K562 (cell line): Measurements from ENCODE around the gene SH3TC2. TPM values are rescaled to one million over a fixed set of nuclear protein-coding genes. Genes with fewer than 3 reads are reported as not detected.
A peak's percentile ranks its signal among the peaks of the same experiment; 100 is the strongest.

Source experiments
- ATAC-seq: fragments of 200-7000 bp; cut with Tn5 transposase; 3 replicates; pipeline ENCODE4 v1.9.1; 2020; ENCODE audit warnings: moderate library complexity
- BruUV-seq: library from RNA; stranded (reverse); fragments of 400-500 nt; replicated peaks from 2 replicates; lab custom pipeline; 2021; lab: Mats Ljungman, UMichigan
- CTCF ChIA-PET: fragments of 300-600 bp; formaldehyde crosslinking; extraction: SDS; loops from one replicate; lab custom pipeline; 2021; ENCODE audit warnings: low intra/inter-chr PET ratio; lab: Yijun Ruan, JAX
- POLR2A ChIA-PET: fragments of 300-600, 350-650 bp; sonication (Branson Sonifier 250); formaldehyde crosslinking; extraction: SDS; loops from one replicate; lab custom pipeline; 2021; ENCODE audit warnings: antibody characterized with exemption, inconsistent platforms; lab: Yijun Ruan, JAX
- DNase-seq, 4 experiments: peaks; one replicate each; pipeline versions ENCODE4 v3.0.0 to v3.0.0-alpha.2; 2011 to 2018; ENCODE audit warnings: low spot score in 3 of 4, mixed read lengths in 3 of 4; ENCODE audit errors: extremely low read depth in 1 of 4
- FAIRE-seq: peaks from 2 replicates; lab custom pipeline; 2011; peaks lifted over from hg19 to GRCh38; lab: Jason Lieb, UNC
- H2AFZ ChIP-seq: 2 replicates; pipeline ENCODE4 v1.6.0; 2011; ENCODE audit warnings: low read depth, low read length, control low read depth, inconsistent platforms
- H3K27ac ChIP-seq: fragments of 200-600 bp; 3 replicates; pipeline ENCODE4 v1.8.0; 2011; ENCODE audit warnings: low read depth, mild to moderate bottlenecking, control low read depth, inconsistent platforms, low read length, moderate library complexity, mixed read lengths; ENCODE audit errors: extremely low read depth
- H3K27me3 ChIP-seq, 2 experiments: fragments of 300-600 bp in 1 of 2; 2 replicates in 1 of 2; 3 replicates in 1 of 2; pipeline versions ENCODE4 v1.6.0 to v1.8.0; 2011; ENCODE audit warnings: inconsistent platforms in 2 of 2, low read length in 2 of 2, mild to moderate bottlenecking in 1 of 2, mixed read lengths in 1 of 2, moderate library complexity in 1 of 2; ENCODE audit not compliant: control insufficient read depth in 2 of 2, insufficient read depth in 2 of 2
- H3K36me3 ChIP-seq: fragments of 300-600 bp; 3 replicates; pipeline ENCODE4 v1.8.0; 2011; ENCODE audit warnings: mild to moderate bottlenecking, low read length, inconsistent platforms; ENCODE audit not compliant: control insufficient read depth, insufficient read depth
- H3K4me1 ChIP-seq, 2 experiments: fragments of 200-600 bp in 1 of 2; replicated peaks in 1 of 2; 2 replicates in 1 of 2; 3 replicates in 1 of 2; pipeline versions ENCODE4 v1.5.1 to v1.8.0; 2011; ENCODE audit warnings: inconsistent platforms in 2 of 2, low read length in 2 of 2, mild to moderate bottlenecking in 1 of 2, mixed read lengths in 1 of 2, moderate library complexity in 1 of 2; ENCODE audit not compliant: control insufficient read depth in 2 of 2, insufficient read depth in 2 of 2
- H3K4me2 ChIP-seq: 2 replicates; pipeline ENCODE4 v1.6.1; 2011; ENCODE audit warnings: low read length, control low read depth, inconsistent platforms, mixed read lengths; ENCODE audit not compliant: insufficient read depth
- H3K4me3 ChIP-seq: fragments of 200-600 bp; sonication (generic), shearing (Covaris generic); 2 replicates; pipeline ENCODE4 v1.5.1; 2016; ENCODE audit warnings: control low read depth, inconsistent platforms
- H3K79me2 ChIP-seq: fragments of 200-600 bp; 3 replicates; pipeline ENCODE4 v1.8.0; 2011; ENCODE audit warnings: low read length, inconsistent platforms; ENCODE audit not compliant: control insufficient read depth, insufficient read depth
- H3K9ac ChIP-seq, 2 experiments: 2 replicates each; pipeline versions ENCODE4 v1.6.0 to v1.6.1; 2011; ENCODE audit warnings: low read depth in 2 of 2, low read length in 2 of 2, control low read depth in 1 of 2, inconsistent platforms in 1 of 2, mild to moderate bottlenecking in 1 of 2, mixed read lengths in 1 of 2; ENCODE audit not compliant: insufficient read depth in 1 of 2
- H3K9me1 ChIP-seq: one replicate; pipeline ENCODE4 v1.6.0; 2011; ENCODE audit warnings: inconsistent platforms, mild to moderate bottlenecking, low read length, moderate library complexity; ENCODE audit not compliant: control insufficient read depth, insufficient read depth
- H3K9me3 ChIP-seq: replicated peaks from 2 replicates; pipeline ENCODE4 v1.5.1; 2011; ENCODE audit warnings: low read depth, low read length, inconsistent platforms; ENCODE audit not compliant: control insufficient read depth, insufficient read depth
- H4K20me1 ChIP-seq: replicated peaks from 2 replicates; pipeline ENCODE4 v1.6.1; 2011; ENCODE audit warnings: low read length, inconsistent platforms, mixed read lengths; ENCODE audit not compliant: control insufficient read depth, insufficient read depth
- BDP1 ChIP-seq: IDR thresholded peaks from 3 replicates; pipeline ENCODE4 v1.6.1; 2011; ENCODE audit not compliant: insufficient read length, insufficient read depth
- FOXM1 ChIP-seq, 2 experiments: fragments of 450-650 bp in 1 of 2; sonication (generic) in 1 of 2; formaldehyde crosslinking in 1 of 2; IDR thresholded peaks; 2 replicates each; pipeline versions ENCODE4 v1.6.1 to v1.9.0; 2017 to 2022; ENCODE audit warnings: low read depth in 2 of 2, mild to moderate bottlenecking in 2 of 2, missing genetic modification reagents in 1 of 2, moderate library complexity in 1 of 2
- FUS ChIP-seq: fragments of 200-400 bp; formaldehyde crosslinking; optimal IDR thresholded peaks from 2 replicates; pipeline ENCODE3; 2017; ENCODE audit warnings: low read depth, low read length
- GTF2E2 ChIP-seq: fragments of 200-800 bp; sonication (Bioruptor generic); IDR thresholded peaks from 2 replicates; pipeline ENCODE4 v1.6.1; 2016; ENCODE audit warnings: missing genetic modification characterization, missing compliant biosample characterization
- HNRNPUL1 ChIP-seq: fragments of 200-400 bp; formaldehyde crosslinking; IDR thresholded peaks from 2 replicates; pipeline ENCODE4 v1.6.1; 2017; ENCODE audit warnings: low read length
- JUNB ChIP-seq: fragments of 450-650 bp; formaldehyde crosslinking; conservative IDR thresholded peaks from 2 replicates; pipeline ENCODE4 v1.4.0; 2020; ENCODE audit warnings: mild to moderate bottlenecking
- KLF6 ChIP-seq: fragments of 250-450 bp; sonication (Bioruptor Pico); IDR thresholded peaks from 2 replicates; pipeline ENCODE4 v1.4.0; 2020; ENCODE audit warnings: mild to moderate bottlenecking, moderate library complexity, borderline replicate concordance
- MAFK ChIP-seq: IDR thresholded peaks from 2 replicates; pipeline ENCODE4 v1.6.1; 2011; ENCODE audit warnings: low read length, improper control_type of control experiment
- NEUROD1 ChIP-seq: fragments of 150-350 bp; IDR thresholded peaks from 2 replicates; pipeline ENCODE4 v1.6.1; 2014; ENCODE audit warnings: borderline replicate concordance, low read length, low read depth; ENCODE audit not compliant: partially characterized antibody
- YBX1 ChIP-seq: fragments of 450-650 bp; IDR thresholded peaks from 2 replicates; pipeline ENCODE4 v1.7.1; 2016; ENCODE audit warnings: mild to moderate bottlenecking
- ZBTB34 ChIP-seq: fragments of 250-450 bp; sonication (Bioruptor Pico); IDR thresholded peaks from 2 replicates; pipeline ENCODE4 v1.8.0; 2021; ENCODE audit warnings: mild to moderate bottlenecking, moderate library complexity
- ZNF197 ChIP-seq: fragments of 200-800 bp; sonication (Bioruptor generic); IDR thresholded peaks from 2 replicates; pipeline ENCODE4 v1.6.1; 2016; ENCODE audit warnings: low read depth, missing genetic modification characterization, missing compliant biosample characterization
- ZNF3 ChIP-seq: fragments of 250-450 bp; sonication (Bioruptor Pico); IDR thresholded peaks from 2 replicates; pipeline ENCODE4 v1.5.0; 2021; ENCODE audit warnings: mild to moderate bottlenecking, moderate library complexity
- ZNF79 ChIP-seq: fragments of 250-450 bp; sonication (Bioruptor Pico); IDR thresholded peaks from 2 replicates; pipeline ENCODE4 v1.4.0; 2020; ENCODE audit warnings: low read depth, mild to moderate bottlenecking, moderate library complexity
- WGBS: fragments of 100-300 bp; shearing (Covaris generic); methylation state at CpG from one replicate; pipeline ENCODE4 v1.1.6; 2016; ENCODE audit warnings: low coverage, mixed read lengths; ENCODE audit not compliant: insufficient coverage; ENCODE audit errors: missing lambda C conversion rate; 5-methylcytosine and 5-hydroxymethylcytosine counted together
- in situ Hi-C: fragments of 300-500 bp; cut with MboI; formaldehyde crosslinking; loops from 4 replicates; pipeline ENCODE4 v1.15.0; 2018; ENCODE audit warnings: inconsistent platforms, mixed read lengths
- intact Hi-C: fragments of 100-400 bp; cut with micrococcal nuclease; formaldehyde crosslinking; loops from 2 replicates; pipeline ENCODE4 v1.14.2; 2022
- polyA plus RNA-seq, 8 experiments: library from polyadenylated mRNA; depleted of rRNA in 4 of 8; stranded (reverse) in 5 of 8; unstranded in 3 of 8; fragments of >200 nt; fragmentation: Nextera tagmentation in 2 of 8; fragmentation: Illumina TruSeq in 1 of 8; extraction: Ambion mirVana in 2 of 8; extraction: Trizol in 1 of 8; gene quantifications; 2 replicates each; pipeline versions ENCODE4 v1.2.1 to v1.2.3, GENCODE V29; 2011 to 2014; ENCODE audit warnings: inconsistent platforms in 1 of 8, missing spikeins in 1 of 8
- total RNA-seq, 7 experiments: library from RNA; depleted of rRNA in 6 of 7; stranded (reverse); fragments of >200 nt in 6 of 7; fragmentation: Illumina TruSeq in 2 of 7; extraction: Trizol in 2 of 7; gene quantifications; 2 replicates each; pipeline versions ENCODE4 v1.2.1 to v1.2.3, GENCODE V29; 2011 to 2021; ENCODE audit warnings: low replicate concordance in 1 of 7
- TF ChIP-seq, protein P1 (sequence below): fragments of 450-650 bp; formaldehyde crosslinking; IDR thresholded peaks from 2 replicates; pipeline ENCODE4 v1.4.0; 2020; ENCODE audit warnings: mild to moderate bottlenecking, moderate library complexity
- TF ChIP-seq, protein P2 (sequence below), 3 experiments: fragments of 200-800 bp in 1 of 3; fragments of 250-450 bp in 1 of 3; fragments of 450-650 bp in 1 of 3; sonication (Bioruptor Pico) in 1 of 3; sonication (Bioruptor generic) in 1 of 3; formaldehyde crosslinking in 1 of 3; IDR thresholded peaks; 2 replicates each; pipeline versions ENCODE4 v1.6.1 to v1.8.0; 2016 to 2022; ENCODE audit warnings: mild to moderate bottlenecking in 2 of 3, missing genetic modification characterization in 2 of 3, missing compliant biosample characterization in 1 of 3, moderate library complexity in 1 of 3

The SH3TC2 gene
- total and polyA plus RNA-seq, 9 of the 15 experiments (the other 6 are each of a cell fraction or from before 2014, with no cell fraction given), result 0.03 to 0.80 (median 0.55) TPM; not detected in 1

DNA sequence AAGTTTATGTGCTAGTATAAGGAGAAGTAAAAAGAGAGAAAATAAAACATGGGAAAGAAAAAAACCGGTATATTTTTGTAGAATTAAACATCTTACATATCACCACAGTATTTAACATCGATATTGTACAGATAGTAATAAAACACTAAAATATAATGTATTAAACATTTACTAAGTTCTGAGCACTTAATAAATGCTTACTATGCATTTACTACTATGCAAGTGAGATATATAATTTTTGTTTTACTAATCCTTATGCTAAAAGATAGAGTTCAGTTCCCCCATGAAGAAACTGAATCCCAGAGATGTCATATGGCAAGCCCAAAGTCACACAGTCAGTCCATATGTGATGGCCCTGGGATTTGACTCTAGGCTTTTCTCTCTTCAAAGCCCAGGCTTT lies 51.1 kb downstream of the SH3TC2 start (continued):
- TF ChIP-seq NEUROD1, result no peak
- peak; percentile 61; the same call in 1 of the 2 replicates for TF ChIP-seq MAFK

DNA sequence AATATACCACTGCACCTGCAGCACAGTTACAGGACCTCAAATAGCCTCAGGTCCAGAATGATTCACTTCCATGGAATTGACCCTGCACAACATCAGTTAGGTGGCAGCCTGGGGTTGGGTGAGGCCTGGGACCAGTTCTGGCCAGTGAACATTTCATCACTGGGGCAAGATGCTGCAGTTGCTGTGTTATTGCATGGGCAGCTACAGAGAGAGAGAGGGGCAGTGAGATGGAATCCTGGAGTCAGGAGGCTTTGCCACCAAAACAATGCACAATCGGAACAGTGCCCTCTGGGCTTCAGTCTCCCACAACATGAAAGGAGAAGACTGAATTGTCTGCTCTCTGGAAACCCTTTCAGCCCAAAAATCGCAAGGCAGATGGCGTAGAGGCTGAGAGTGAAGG lies 51.8 kb downstream of the SH3TC2 start:
- no peak for FAIRE-seq
- H2AFZ ChIP-seq, result no peak overlapping the region
- no peaks in the 10 kb centered on the region; the same call in 1 of the 2 replicates for H4K20me1 ChIP-seq
- no TSS peak for BruUV-seq
- H3K9me1 ChIP-seq, result no peaks in the 10 kb centered on the region
- no peaks in the 10 kb centered on the region for H3K9me3 ChIP-seq
- intact Hi-C loops, result no loop called here
- no peak for DNase-seq
- H3K27me3 ChIP-seq, result peaks cover 2 to 23% of the 10 kb centered on the region in 2 experiments; a peak in 4 of 5 replicates
- ChIA-PET POLR2A (interaction anchor here (1.0 kb wide), 1 partner anchor 23 kb away, joined by 4 read pairs; no protein-coding TSS in a partner anchor), CTCF (no interaction called here)
- ATAC-seq, result no peak
- no peaks in the 10 kb centered on the region for H3K4me1 ChIP-seq
- H3K36me3 ChIP-seq, result no peaks in the 10 kb centered on the region
- in situ Hi-C loops, result no loop called here
- H3K9ac ChIP-seq, result no peak overlapping the region
- H3K79me2 ChIP-seq, result no peaks in the 10 kb centered on the region
- no peak overlapping the region for H3K4me2 ChIP-seq
- H3K4me3 ChIP-seq, result no peak overlapping the region
- 4% methylated on average over 3 of the region's 3 CpGs for whole genome bisulfite sequencing
- no peak overlapping the region for H3K27ac ChIP-seq
- no peak for TF ChIP-seq JUNB (CRISPR knock-in tag)
- no peak for TF ChIP-seq ZNF79 (CRISPR knock-in tag)
- no peak for TF ChIP-seq ZBTB34 (CRISPR knock-in tag)
- TF ChIP-seq FOXM1 (IDR thresholded peaks at IDR 0.05; ENCODE audit: low read depth), result no peak
- no peak for TF ChIP-seq FOXM1 (CRISPR knock-in tag; IDR thresholded peaks at IDR 0.05; ENCODE audit: low read depth)
- TF ChIP-seq ZNF3 (CRISPR knock-in tag), result no peak
- no peak for TF ChIP-seq KLF6 (CRISPR knock-in tag)
- TF ChIP-seq FUS, result no peak
- TF ChIP-seq GTF2E2, result no peak
- TF ChIP-seq YBX1, result no peak
- TF ChIP-seq BDP1, result no peak
- TF ChIP-seq HNRNPUL1, result no peak
- TF ChIP-seq, protein P1, sequence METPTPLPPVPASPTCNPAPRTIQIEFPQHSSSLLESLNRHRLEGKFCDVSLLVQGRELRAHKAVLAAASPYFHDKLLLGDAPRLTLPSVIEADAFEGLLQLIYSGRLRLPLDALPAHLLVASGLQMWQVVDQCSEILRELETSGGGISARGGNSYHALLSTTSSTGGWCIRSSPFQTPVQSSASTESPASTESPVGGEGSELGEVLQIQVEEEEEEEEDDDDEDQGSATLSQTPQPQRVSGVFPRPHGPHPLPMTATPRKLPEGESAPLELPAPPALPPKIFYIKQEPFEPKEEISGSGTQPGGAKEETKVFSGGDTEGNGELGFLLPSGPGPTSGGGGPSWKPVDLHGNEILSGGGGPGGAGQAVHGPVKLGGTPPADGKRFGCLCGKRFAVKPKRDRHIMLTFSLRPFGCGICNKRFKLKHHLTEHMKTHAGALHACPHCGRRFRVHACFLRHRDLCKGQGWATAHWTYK (CRISPR knock-in tag), result no peak
- no peak for TF ChIP-seq ZNF197 (CRISPR knock-in tag)
- TF ChIP-seq, protein P2, sequence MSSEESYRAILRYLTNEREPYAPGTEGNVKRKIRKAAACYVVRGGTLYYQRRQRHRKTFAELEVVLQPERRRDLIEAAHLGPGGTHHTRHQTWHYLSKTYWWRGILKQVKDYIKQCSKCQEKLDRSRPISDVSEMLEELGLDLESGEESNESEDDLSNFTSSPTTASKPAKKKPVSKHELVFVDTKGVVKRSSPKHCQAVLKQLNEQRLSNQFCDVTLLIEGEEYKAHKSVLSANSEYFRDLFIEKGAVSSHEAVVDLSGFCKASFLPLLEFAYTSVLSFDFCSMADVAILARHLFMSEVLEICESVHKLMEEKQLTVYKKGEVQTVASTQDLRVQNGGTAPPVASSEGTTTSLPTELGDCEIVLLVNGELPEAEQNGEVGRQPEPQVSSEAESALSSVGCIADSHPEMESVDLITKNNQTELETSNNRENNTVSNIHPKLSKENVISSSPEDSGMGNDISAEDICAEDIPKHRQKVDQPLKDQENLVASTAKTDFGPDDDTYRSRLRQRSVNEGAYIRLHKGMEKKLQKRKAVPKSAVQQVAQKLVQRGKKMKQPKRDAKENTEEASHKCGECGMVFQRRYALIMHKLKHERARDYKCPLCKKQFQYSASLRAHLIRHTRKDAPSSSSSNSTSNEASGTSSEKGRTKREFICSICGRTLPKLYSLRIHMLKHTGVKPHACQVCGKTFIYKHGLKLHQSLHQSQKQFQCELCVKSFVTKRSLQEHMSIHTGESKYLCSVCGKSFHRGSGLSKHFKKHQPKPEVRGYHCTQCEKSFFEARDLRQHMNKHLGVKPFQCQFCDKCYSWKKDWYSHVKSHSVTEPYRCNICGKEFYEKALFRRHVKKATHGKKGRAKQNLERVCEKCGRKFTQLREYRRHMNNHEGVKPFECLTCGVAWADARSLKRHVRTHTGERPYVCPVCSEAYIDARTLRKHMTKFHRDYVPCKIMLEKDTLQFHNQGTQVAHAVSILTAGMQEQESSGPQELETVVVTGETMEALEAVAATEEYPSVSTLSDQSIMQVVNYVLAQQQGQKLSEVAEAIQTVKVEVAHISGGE (CRISPR knock-in tag; IDR thresholded peaks at IDR 0.05), result no peak
